ENCODE results near the gene SDF4. TPM values are rescaled to one million over a fixed set of nuclear protein-coding genes. Genes with fewer than 3 reads are reported as not detected.

The SDF4 gene
- polyA plus RNA-seq, 3 donors, result 106 to 141 (median 132) TPM

DNA sequence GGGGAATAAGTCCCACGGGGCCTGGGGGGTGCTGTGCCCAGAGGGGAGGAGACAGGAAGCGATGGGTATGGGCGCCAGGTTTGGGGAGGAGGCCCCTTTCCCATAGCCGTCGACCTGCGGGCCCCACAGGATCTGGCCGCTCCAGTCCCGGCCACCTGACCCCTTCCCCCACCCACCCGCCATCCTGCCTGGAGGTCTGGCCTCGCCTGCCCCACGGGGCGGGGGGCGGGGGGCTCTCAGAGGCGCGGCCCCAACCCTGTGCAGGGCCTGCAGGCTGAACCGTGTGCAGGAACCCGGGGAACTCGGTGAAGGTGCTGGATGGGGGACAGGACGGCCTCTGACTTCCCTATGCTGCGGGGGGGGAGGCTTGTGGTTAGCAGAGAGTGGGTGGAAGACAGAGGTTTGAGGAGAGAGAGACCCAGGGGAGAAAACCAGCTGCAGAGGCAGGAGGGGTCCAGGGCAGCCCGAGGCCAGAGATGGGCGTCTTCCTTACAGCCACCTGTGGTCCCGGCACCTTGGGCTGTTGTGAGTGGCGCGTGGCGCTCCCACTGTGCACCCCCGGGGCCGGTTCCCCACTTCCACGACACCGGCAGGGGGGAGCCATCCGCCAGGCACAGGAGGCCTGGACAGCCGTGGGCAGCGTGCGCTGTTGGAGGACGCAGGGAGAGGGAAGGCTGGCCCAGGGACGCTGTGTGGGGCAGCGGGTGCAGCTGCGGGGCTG, 22.9 kb downstream of the SDF4 start:
- DNase-seq (ENCODE audit: extremely low read depth in 1 of 11, low read depth in 9 of 11, low spot score in 4 of 11), result no peak

DNA sequence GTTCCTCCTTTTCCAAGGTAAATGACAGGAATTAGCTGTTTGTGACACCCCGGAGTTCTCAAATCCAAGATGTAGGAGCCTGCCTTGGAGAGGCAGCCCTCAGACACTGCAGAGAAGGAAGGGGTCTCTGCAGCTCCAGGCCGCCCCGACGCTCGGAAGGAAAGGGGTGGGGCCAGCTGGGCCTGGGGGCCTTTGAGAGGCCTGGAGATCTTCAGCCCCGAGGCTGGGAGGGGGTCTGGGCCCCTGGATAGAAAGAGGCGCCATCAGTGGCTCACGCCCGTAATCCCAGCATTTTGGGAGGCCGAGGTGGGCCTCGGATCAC, 24.3 kb downstream of the SDF4 start:
- DNase-seq (ENCODE audit: extremely low read depth in 1 of 11, low read depth in 9 of 11, low spot score in 4 of 11), result no peak

DNA sequence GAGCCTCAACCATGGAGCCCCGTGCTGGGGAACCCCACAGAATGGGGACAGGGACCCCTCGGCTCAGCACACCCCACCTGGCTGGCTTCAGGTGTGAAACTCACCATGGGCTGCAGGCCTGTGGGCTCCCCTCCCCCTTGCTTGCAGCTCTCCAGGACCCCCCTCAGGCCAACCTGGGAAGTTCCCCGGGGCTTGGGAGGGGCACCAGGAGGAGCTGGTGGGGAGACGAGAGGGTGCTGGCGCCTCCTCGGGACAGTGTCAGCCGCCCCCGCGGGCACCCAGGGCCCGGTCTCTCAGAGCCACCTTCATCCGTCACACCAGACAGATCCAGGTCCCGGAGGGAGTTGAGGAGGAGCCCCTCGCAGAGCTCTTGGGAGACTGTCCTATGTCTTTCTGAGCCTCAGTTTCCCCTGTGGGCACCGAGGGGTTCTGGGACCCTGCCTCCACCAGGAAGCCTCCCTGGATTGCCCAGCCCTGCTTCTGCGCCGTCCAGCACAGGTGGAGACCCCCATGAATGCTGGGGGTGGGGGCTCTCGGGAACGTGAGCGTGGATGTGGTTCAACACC, 24.8 kb downstream of the SDF4 start:
- no peak for DNase-seq (ENCODE audit: extremely low read depth in 1 of 11, low read depth in 9 of 11, low spot score in 4 of 11)

DNA sequence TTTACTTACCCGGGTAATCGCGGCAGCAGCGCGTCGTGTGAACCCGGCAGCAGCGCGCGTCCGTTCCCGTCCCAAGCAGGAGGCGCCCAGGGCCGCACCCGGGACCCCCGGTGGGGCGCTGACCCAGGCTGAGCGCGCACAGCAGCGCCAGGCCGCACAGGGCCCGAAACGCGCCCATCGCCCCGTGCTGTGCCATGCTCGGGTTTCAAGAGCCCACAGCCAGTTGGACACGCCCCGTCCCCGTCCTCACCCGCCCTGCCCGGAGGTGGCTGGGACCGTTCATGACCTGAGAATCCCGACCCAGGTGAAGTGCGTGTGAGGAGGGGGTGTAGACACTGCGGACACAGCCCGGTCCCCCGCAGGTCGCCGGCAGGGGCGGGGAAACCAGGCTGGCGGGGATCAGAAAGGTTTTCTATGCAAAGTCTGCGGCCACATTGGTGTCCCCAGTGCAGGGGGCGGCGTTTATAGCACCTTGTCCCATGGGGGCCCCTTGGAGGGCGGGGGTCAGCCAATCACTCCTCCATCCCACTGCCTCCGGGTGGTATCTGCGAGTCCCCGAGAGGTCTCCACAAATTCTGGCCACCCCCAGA, 25.3 kb downstream of the SDF4 start, which contains the start of gene TNFRSF18:
Gene TNFRSF18 (minus strand): TSS at position 217 of the 590 bp plus-strand sequence. CDS start 21 bp downstream, at position 196.
- no peak for DNase-seq (ENCODE audit: extremely low read depth in 1 of 11, low read depth in 9 of 11, low spot score in 4 of 11)

DNA sequence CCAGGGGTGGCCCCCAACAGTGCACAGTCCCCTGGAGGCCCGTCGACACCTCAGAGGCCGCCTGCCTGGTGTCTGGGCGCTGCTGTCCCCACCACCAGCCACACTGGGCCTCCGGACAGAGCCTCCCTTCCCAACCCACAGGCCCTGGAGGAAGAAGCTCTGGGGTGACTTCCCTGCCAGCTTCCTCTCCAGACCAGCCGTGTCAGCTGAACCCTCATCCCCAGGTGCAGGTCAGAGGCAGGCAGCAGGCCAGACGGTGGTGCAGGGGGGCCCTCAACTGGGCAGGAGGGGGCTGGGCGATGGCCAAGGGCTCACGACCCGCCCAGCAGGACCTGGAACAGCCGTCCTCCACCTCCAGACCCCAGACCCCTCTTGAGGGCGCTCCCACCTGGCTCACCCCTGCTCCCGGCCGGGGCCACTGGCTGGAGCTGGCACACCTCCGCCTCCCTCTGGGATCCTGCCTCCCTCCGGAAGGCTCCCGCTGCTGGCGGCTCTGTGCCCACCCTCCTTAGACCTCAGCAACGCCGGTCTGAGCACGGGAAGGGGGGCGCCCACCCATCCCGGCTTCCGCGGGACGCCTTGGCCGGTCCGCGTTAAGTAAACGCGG, 25.9 kb downstream of the SDF4 start:
- DNase-seq (ENCODE audit: extremely low read depth in 1 of 11, low read depth in 9 of 11, low spot score in 4 of 11), result no peak

DNA sequence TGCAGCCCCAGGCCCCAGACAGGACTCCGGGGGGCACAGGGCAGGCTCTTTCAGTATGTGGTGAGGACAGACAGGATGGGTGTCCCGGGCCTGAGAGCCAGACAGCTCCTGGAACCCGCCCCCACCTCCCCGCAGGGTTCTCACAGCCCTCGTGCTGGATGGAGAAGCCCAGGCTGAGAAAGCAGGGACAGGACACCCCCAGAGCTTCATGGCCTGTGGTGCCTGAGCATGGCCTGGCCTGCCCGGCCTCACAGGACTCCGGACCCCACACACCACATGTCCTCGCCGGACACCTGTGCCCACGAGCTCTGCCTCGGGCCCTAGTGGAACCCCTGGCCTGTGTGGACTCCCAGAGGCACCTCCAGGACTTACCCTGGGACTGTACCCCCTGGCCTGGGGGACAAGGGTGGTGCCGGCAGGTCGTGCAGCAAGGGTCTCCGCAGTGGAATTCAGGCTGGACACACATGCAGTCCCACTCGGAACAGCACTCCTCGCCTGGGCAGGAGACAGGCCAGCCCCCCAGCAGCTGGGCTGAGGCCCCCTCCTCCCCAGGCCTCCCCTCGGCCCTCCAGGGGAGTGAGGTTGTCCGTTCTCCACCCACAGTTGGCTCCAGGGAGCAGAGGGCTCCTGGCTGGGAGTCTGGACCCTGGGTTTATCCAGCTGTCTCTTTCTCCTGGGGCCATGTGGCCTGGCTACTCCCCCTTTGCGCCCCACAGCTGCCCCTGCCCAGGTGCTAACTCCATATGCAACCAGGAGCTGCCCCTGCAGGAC, 26.6 kb downstream of the SDF4 start:
- no peak for DNase-seq (ENCODE audit: extremely low read depth in 1 of 11, low read depth in 9 of 11, low spot score in 4 of 11)

DNA sequence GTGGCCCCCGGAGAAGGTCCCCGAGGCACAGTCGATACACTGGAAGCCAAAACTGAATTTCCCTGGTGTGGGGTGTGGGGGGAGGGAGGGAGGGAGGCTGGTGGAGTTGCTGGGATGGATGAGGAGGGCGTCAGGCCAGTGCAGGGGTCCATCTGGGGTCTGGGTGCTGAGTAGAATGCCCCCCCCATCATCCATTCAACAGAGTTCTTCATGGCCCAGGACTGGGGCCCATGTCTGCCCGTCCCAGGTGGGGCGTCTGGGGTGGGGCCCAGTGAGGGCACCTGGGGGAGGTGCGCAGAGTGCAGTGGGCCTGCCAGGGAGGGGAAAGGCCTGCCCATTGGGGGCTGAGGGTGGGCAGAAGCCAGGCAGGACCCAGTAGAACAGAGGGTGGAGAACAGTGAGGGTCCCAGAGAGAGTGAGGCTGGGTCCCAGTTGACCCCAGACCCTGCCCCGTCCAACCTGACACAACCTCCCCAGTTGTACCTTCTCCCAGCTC, 27.3 kb downstream of the SDF4 start:
- no peak for DNase-seq (ENCODE audit: extremely low read depth in 1 of 11, low read depth in 9 of 11, low spot score in 4 of 11)

DNA sequence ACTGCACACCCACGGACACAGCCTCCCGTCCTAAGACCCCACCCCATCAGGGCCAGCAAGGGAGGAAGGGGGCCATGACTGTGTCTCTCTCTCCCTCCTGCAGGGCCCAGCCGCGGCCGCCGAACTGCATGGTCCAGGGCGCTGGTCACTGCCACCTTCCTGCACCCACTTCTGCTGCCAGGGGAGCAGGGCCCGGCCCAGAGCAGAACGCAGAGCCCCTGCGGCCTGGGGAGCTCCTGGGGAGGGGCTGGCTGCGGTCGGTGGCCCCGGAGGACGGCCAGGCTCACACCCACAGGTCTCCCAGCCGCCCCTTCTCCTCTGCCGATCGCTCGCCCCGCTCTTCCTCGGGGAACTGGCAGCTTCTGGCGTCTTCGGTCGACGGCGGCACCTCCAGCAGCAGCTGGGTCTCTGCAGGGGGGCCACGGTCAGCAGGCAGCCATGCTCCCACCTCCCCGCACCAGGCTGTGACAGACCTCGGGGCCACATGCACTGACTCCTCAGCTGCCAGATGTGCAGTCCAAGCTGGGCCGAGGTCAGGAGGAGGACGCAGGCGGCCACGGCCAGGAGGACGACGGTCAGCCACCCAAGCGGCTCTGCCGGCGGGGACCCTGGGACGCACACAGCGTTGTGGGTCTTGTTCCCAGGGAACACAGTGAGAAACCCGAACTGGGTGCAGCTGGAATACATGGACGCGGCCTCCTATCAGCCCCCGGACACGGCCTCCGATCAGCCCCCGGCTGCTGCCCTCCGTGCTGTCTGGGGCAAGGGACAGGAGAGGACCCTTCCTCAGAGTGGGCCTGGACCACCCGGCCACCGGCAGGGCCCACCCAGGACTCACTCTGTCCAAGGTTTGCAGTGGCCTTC, 28.0 kb downstream of the SDF4 start:
- no peak for DNase-seq (ENCODE audit: extremely low read depth in 1 of 11, low read depth in 9 of 11, low spot score in 4 of 11)

DNA sequence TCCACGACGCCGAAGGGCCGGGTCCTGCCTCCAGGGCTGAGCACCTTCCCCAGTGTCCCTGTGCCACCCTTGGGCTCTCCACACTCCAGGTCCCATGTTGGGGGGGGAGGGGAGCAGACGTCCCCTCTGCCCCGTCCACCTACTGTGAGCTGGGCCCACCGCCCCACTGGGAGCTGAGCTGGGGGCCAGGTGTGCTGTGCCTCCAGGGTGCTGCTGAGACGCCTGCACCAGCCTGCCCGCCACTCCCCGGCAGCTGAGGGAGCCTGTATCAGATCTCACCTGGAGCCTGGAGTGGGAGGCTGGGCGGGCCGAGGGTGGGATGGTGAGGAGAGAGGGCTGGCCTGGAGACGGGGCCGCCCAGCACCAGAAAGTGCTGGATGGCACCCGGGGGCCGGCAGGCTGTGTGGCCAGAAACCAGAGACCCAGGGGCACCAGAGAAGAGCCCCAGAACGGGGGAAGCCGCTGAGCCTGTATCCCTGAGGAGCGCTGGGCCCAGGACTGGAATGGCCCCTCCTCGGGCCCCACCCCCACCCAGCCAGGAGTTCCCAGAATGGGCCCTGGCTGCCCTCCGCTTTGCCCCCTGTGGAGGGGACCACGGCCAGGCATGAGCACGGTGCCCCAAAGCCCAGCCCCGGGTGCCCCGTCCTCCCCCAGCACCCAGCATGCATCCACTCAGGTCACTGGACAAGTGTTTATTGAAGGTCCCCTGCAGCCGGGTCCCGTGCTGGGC, 28.8 kb downstream of the SDF4 start:
- DNase-seq (ENCODE audit: extremely low read depth in 1 of 11, low read depth in 9 of 11, low spot score in 4 of 11), result no peak

DNA sequence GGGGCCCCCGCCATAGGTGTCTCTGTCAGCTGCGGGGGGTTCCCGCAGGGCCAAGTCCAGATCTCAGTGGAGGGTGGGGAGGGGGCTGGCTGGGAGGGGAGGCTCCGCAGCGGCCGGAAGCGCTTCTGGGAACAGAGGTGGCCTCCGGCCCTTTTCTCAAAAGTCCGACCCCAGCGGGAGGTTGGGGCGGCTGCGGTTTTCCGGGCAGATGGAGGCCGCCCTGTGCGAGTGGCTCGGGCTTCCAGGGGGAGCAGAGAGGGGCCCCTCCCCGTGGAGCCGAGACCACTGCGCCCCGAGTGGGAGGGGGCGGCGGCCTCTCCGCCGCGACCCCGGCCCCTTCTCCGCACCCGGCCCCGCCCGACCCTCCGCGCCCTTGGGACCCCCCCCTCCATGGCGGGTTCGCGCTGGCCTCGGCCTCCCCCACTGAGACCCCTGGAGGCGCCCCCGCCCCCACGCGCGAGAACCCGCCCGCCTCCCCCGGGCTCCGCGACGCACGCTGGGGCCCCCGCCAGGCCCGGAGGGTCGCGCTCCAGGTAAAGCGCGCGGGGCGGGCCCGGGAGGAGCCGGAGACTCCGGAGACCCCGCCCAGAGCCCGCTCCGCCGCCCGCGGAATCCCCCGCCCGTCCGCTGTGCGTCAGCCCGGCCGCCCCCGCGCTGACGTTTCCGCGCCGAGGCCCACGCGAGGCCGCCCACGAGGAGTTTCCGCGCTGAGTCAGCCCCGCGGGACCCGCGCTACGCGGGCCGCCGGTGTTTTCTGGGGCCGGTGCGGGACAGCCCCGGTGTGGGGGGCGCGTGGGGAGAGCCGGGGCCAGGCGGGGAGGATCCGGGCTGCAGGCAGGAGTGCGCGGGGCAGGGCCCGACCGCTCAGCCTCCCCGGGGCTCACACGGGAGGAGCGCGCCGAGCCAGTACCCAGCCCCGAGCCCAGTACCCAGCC, 30.7 kb downstream of the SDF4 start:
- peak in 1 of 11 donors; percentile 32 for DNase-seq (ENCODE audit: extremely low read depth in 1 of 11, low read depth in 9 of 11, low spot score in 4 of 11)

DNA sequence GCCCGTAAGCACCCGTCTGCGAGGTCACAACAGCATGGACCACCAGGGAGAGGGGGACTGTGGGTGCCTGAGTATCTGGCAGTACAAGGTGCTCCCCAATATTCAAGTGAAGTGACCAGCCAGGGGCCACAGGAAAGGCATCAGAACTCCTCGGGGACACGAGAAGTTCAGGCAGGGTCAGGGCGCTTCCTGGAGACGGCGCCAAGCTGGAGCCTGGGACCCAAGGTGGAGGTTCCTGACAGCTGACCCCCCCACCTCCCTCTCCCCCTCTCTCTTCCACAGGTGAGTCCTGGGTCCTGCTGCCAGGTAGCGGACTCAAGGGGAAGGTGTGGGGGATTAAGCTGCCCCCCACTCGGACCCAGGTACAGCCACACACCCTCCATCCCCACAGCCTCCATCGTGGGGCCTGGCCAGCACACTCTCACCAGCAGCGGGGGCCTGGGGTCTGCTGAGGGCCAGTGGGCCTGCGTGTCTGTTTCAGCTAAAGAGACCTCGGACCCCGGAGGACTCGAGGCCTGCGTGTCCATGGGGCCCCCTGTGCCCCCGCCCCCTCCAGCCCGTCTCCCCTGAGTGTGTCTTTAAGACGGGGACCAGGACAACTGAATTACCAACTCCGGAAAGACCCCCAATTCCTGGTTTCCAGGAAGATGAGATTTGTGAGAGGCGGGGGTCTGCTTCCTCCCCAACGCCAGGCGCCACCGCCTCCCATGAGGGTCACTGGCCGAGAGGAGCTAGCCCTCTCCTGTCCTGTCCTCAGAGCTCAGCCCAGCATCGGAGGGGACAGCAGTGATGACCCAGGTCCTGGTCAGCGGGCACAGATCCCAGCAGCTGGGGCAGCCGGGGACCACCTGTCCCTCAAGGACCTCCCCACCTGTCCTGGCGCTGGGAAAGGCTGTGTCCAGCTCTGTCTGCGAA, 31.6 kb downstream of the SDF4 start:
- no peak for DNase-seq (ENCODE audit: extremely low read depth in 1 of 11, low read depth in 9 of 11, low spot score in 4 of 11)

DNA sequence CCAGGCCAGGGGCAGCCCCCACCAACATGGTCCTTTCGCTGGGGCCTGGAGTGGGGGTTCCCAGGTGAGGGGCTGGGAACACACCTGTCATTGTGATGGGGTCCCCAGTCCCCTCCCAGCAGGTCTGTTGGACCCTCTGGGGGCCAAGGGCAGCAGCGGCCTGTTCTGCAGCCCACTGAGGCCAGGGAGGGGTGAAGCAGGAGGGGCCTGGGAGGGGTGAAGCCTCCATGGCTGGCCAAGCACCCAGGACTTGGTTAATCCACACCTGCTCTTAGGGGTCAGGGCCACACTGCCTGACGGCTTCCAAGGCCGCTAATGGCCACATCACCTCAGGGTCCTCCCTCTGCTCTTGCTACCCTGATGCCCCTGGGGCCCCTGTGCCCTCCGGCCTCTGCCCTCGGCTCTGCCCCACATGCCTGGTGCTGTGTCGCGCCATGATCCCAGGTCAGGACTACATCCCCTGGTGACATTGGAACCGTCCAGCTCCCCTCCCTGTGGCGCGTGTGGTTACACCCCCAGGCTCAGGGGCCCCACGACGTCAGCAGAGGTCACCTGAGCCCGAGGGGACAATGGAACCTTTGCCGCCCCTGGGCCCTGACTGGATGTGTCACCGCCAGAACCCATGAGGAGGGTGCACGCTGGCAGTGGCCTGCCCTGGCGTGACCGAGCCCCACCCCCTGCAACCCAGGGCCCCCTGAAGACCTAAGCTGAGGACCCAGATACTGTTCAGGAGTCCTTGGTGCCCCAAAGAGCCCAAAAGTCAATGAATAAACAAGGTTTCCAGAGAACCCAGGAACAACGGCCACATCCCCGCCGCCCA, 32.5 kb downstream of the SDF4 start:
- no peak for DNase-seq (ENCODE audit: extremely low read depth in 1 of 11, low read depth in 9 of 11, low spot score in 4 of 11)

DNA sequence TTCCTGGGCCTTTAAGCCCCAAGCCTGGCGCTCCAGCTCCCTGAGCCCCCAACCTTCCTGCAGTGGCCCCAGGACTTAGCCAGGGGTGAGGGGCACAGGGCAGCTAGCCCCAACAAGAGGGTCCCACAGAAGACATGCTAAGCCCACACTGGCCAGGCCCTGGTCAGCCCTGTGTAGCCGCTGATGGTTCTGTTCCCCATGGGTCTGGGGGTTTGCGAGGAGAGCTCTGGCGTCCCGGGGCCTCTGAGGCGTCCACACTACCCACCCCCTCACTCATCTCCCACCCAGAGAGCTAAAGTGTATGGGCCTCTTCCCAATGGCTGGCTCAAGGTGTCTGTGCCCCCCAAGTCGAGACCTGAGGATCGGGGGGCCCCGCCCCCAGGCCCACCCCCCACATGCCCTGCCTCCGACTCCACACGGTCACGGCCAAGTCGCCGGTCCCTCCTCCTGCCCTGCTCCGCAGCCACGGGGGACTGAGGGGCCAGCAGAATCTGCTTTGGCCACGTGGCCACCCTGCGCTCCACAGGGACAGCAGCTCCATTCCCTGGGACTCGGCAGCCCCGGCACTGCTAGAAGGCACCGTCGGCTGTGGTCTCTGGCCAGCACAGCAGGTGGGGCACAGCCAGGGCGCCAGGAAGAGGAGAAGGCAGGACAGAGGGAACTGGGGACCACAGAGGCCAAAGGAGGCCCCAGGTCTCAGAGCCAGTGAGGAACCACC, 33.2 kb downstream of the SDF4 start:
- DNase-seq (ENCODE audit: extremely low read depth in 1 of 11, low read depth in 9 of 11, low spot score in 4 of 11), result no peak
